T-helper 1 cell treated with Interleukin-12 subunit alpha and Interleukin-12 subunit beta and Interleukin-4 antibody, amounts not matched to agents 30 μg/mL and 1 μg/mL, for 36 hours (primary cell): ENCODE data around the gene NTM.
"Not testable (repeated sequence)": the region's sequence is repeated elsewhere in the genome, so short reads cannot be mapped to it uniquely, and the experiment has no call there.

ENCODE experiments used
- H3K27ac Mint-ChIP-seq: one replicate; pipeline ENCODE4 v1.8.0; 2021; ENCODE audit warnings: mild to moderate bottlenecking, mixed read lengths
- H3K27me3 Mint-ChIP-seq: one replicate; pipeline ENCODE4 v1.8.0; 2021; ENCODE audit warnings: low read depth, mixed read lengths
- H3K36me3 Mint-ChIP-seq: one replicate; pipeline ENCODE4 v1.8.0; 2021; ENCODE audit warnings: low read depth, mixed read lengths
- H3K4me1 Mint-ChIP-seq: one replicate; pipeline ENCODE4 v1.8.0; 2021; ENCODE audit warnings: low read depth, mixed read lengths
- H3K4me3 Mint-ChIP-seq: one replicate; pipeline ENCODE4 v1.8.0; 2021; ENCODE audit warnings: mild to moderate bottlenecking, moderate library complexity, mixed read lengths
- H3K9me3 Mint-ChIP-seq: one replicate; pipeline ENCODE4 v1.8.0; 2021; ENCODE audit warnings: mixed read lengths

The NTM gene

GRCh38 chr11:132068556-132068955, 698.1 kb downstream of the NTM start:
- H3K27me3 Mint-ChIP-seq = no peaks in the 10 kb centered on the region

GRCh38 chr11:132069593-132069992, 699.2 kb downstream of the NTM start:
- H3K27me3 Mint-ChIP-seq, H3K27ac Mint-ChIP-seq, H3K9me3 Mint-ChIP-seq, H3K36me3 Mint-ChIP-seq, H3K4me1 Mint-ChIP-seq, H3K4me3 Mint-ChIP-seq: not testable (repeated sequence)

More at GRCh38 chr11:132068556-132068955, 698.1 kb downstream of the NTM start:
- H3K36me3 Mint-ChIP-seq = no peaks in the 10 kb centered on the region
- peaks cover 11% of the 10 kb centered on the region for H3K9me3 Mint-ChIP-seq
- no peaks in the 10 kb centered on the region for H3K4me1 Mint-ChIP-seq
- H3K27ac Mint-ChIP-seq = no peak overlapping the region
- H3K4me3 Mint-ChIP-seq = no peak overlapping the region

DNA sequence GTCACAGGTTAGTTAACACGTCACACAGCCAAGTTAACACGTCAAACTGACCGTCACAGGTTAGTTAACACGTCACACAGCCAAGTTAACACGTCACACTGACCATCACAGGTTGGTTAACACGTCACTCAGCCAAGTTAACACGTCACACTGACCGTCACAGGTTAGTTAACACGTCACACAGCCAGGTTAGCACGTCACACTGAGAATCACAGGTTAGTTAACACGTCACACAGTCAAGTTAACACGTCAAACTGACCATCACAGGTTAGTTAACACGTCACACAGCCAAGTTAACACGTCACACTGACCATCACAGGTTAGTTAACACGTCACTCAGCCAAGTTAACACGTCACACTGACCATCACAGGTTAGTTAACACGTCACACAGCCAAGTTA, 700.5 kb downstream of the NTM start:
- H3K27ac Mint-ChIP-seq, H3K4me1 Mint-ChIP-seq, H3K4me3 Mint-ChIP-seq, H3K27me3 Mint-ChIP-seq, H3K9me3 Mint-ChIP-seq, H3K36me3 Mint-ChIP-seq: not testable (repeated sequence)

DNA sequence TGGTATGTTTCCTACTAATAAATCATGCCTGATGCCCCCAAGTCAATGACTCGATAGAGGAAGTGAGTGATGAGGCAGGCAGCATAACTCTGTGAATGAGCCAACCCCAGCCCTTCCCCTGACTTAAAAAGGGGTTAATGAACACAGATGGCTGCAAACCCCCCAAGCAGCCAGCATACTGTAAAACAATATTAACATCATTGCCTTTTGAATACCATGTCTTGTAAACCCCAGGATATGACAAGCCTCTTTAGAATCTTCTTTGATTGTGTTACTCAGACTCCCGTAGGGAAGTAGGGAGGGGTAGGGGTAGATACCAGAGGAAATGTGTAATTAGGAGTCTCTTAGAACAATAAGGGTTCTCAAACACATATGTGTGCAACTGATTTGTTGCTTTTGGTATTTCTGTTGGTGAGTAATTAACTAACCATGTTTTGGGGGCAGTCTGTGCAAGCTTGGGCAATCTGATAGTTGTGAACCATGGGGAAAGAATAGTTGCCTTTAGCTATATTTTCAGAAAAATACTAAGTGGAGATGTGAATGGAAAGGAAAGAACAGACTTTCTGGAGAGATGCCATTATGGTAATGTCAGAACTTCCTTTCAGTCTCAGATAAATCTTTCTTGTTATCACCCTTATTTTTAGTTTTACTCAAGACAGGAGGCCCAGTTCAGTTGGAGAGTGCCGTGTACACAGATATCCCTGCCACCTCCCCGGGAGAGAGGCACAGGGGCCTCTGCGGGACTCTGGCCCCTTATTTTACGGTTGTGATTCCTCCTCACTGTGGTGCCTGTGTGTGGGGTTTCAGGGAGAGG, 701.8 kb downstream of the NTM start:
- Mint-ChIP-seq H3K4me3 (no peak overlapping the region), H3K27ac (no peak overlapping the region), H3K4me1 (no peaks in the 10 kb centered on the region), H3K9me3 (peaks cover 5% of the 10 kb centered on the region), H3K36me3 (no peaks in the 10 kb centered on the region), H3K27me3 (no peaks in the 10 kb centered on the region)

- no peak overlapping the region for H3K27ac Mint-ChIP-seq
- no peaks in the 10 kb centered on the region for H3K36me3 Mint-ChIP-seq
- peaks cover 4% of the 10 kb centered on the region for H3K9me3 Mint-ChIP-seq
- no peaks in the 10 kb centered on the region for H3K4me1 Mint-ChIP-seq
- H3K27me3 Mint-ChIP-seq = no peaks in the 10 kb centered on the region
- no peak overlapping the region for H3K4me3 Mint-ChIP-seq
Measured at GRCh38 chr11:132072858-132073211, 702.4 kb downstream of the NTM start.

DNA sequence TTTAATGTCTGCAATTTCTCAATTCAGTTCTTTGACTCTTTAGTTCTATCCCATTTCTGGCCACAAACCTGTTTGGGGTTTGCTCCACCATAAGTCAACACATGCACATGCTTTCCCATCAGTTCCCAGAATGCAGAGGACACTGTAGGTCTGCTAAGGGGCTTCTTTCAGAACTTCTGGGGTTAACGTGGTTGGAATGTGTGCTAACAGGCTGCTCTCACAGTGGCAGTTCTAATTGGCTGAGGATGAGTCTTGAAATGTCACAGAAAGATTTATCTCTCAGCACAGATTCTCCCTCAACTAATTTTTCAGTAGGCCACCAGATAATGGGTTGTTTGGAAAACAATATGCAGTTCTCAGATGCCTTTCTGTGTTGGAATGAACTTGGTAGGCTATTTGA, 703.4 kb downstream of the NTM start:
- no peaks in the 10 kb centered on the region for H3K4me1 Mint-ChIP-seq
- no peaks in the 10 kb centered on the region for H3K36me3 Mint-ChIP-seq
- H3K9me3 Mint-ChIP-seq = peaks cover 2% of the 10 kb centered on the region
- no peaks in the 10 kb centered on the region for H3K27me3 Mint-ChIP-seq
- H3K4me3 Mint-ChIP-seq = no peak overlapping the region
- no peak overlapping the region for H3K27ac Mint-ChIP-seq

DNA sequence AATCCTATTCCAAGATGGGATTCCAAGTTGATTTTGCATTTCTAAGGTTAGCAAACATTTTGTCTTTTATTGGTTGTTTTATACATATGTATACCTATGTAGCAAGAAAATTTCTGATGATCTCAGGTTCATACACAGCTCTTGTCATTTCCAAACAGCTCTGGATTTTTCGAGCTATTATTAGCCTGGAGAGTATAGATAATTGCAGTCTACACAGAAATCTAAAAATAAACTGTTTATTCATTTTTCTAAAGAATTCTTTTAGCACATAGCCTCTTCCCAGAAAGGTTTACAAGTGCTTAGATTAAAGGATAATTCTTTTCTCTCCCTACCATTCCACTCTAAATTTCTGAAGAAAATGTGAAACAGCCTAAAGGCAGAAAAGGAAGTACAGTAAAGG, 705.0 kb downstream of the NTM start:
- no peaks in the 10 kb centered on the region for H3K27me3 Mint-ChIP-seq
- H3K27ac Mint-ChIP-seq = no peak overlapping the region
- H3K4me1 Mint-ChIP-seq = no peaks in the 10 kb centered on the region
- H3K4me3 Mint-ChIP-seq = no peak overlapping the region
- H3K9me3 Mint-ChIP-seq = peaks cover 2% of the 10 kb centered on the region
- no peaks in the 10 kb centered on the region for H3K36me3 Mint-ChIP-seq

DNA sequence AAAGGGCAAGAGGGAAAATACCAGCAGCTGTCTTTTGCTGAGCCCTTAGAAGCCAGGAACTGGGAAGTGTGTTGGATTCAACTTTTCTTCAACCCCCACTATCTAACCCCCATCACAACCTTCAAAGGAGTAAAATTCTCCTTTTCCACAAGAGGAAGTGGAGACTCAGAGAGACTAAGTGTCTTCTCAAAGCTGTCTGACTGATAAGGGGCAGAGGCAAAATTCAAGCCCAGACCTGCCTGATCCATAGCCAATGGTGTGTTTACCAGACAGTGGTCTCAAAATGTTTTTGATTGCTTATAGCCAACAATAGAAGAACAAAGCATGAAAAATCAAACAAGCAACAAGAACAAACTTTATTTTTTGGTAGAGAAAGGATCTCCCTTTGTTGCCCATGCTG, 707.0 kb downstream of the NTM start:
- H3K4me3 Mint-ChIP-seq = no peak overlapping the region
- no peak overlapping the region for H3K27ac Mint-ChIP-seq
- H3K9me3 Mint-ChIP-seq = peaks cover 2% of the 10 kb centered on the region
- no peaks in the 10 kb centered on the region for H3K4me1 Mint-ChIP-seq
- no peaks in the 10 kb centered on the region for H3K27me3 Mint-ChIP-seq
- H3K36me3 Mint-ChIP-seq = no peaks in the 10 kb centered on the region

DNA sequence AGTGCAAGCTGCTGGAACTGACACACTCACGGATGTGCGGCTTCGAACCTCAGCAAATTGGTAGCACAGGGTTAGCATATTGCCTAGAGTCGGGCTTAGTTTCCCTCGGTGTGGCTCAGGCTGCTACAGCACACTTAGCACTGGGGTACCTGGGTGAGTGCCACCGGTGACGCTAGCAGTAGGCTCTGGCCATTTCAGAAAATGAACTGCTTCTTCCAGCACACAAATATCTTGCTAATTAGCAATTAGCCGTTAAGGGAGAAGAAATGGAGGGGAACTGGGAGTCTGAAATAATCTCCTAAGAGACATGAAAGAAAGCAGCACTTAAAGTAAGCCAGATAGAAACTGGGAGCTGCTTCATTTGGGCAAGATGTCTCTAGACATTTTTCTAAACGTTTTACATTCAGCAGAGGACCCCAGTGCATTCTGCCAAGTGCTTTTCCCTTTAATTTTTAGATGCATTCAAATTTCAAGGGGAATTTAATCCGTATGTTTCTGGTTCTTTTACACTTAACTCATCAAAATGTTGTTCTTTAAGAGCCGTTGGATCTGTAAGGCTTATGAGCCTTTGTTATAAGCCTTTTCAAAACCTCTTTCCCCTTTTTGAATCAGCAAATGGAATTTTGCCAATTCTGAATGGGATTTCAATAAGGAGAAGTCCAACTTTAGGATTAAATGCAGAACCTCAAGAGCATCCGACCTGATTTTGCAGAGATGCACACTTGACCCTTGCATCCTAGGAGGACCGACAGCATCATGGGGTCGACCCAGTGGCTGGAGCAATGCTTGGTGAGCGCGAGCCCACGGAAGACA, 708.1 kb downstream of the NTM start:
- no peaks in the 10 kb centered on the region for H3K27me3 Mint-ChIP-seq
- no peak overlapping the region for H3K27ac Mint-ChIP-seq
- no peaks in the 10 kb centered on the region for H3K36me3 Mint-ChIP-seq
- H3K4me1 Mint-ChIP-seq = no peaks in the 10 kb centered on the region
- H3K4me3 Mint-ChIP-seq = no peak overlapping the region
- peaks cover 2% of the 10 kb centered on the region for H3K9me3 Mint-ChIP-seq

- H3K9me3 Mint-ChIP-seq = peaks cover 2% of the 10 kb centered on the region
- no peak overlapping the region for H3K4me3 Mint-ChIP-seq
- H3K4me1 Mint-ChIP-seq = no peaks in the 10 kb centered on the region
- no peak overlapping the region for H3K27ac Mint-ChIP-seq
- H3K27me3 Mint-ChIP-seq = no peaks in the 10 kb centered on the region
- H3K36me3 Mint-ChIP-seq = no peaks in the 10 kb centered on the region
Measured at GRCh38 chr11:132080127-132080526, 709.7 kb downstream of the NTM start.

DNA sequence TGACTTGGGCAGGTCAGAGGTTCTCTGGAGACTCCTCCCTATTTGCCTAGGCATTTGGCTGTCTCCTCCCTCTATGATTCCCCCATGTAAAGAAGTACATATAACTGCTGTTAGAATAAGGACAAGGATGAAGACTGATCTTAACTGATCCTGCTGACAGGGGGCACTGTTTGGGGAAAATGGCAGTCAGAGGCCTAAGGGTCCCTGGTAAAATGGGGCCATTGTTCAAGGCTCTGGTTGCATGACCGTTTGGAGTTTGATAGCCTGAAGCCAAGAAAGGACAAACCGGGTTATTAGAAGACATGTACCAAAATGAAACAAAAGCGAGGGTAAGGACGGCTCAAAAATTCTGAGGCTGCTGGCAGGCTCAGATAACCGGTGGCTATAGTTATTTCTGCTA, 712.2 kb downstream of the NTM start:
- Mint-ChIP-seq H3K27ac (no peak overlapping the region), H3K9me3 (peaks cover 8% of the 10 kb centered on the region), H3K36me3 (no peaks in the 10 kb centered on the region), H3K4me3 (no peak overlapping the region), H3K27me3 (no peaks in the 10 kb centered on the region), H3K4me1 (no peaks in the 10 kb centered on the region)

GRCh38 chr11:132084433-132084832, 714.0 kb downstream of the NTM start:
- Mint-ChIP-seq H3K36me3 (no peaks in the 10 kb centered on the region), H3K4me1 (no peaks in the 10 kb centered on the region), H3K27ac (no peak overlapping the region), H3K9me3 (peaks cover 8% of the 10 kb centered on the region), H3K27me3 (no peaks in the 10 kb centered on the region), H3K4me3 (no peak overlapping the region)

DNA sequence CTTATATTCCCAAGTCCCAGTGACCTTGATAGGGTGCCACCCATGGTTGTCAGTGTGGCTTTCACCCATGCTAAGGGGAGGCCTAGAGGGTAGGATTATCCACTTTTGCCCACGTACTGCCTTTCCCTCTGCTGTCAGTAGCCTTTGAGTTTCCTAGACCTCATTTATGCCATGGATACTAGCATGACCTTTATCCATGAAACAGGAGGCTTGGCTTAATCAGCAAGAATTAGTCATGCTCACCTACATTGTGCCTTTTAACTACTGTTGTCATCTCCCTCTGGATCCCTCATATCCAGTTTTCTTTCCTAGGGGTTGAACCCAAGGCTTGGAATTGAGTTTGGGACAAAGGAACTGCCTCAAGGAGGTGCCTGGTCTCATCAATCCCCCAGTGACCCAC, 716.7 kb downstream of the NTM start:
- Mint-ChIP-seq H3K4me1 (no peaks in the 10 kb centered on the region), H3K27me3 (no peaks in the 10 kb centered on the region), H3K36me3 (no peaks in the 10 kb centered on the region), H3K9me3 (peaks cover 14% of the 10 kb centered on the region), H3K4me3 (no peak overlapping the region), H3K27ac (no peak overlapping the region)

- Mint-ChIP-seq H3K36me3 (no peaks in the 10 kb centered on the region), H3K4me1 (no peaks in the 10 kb centered on the region), H3K27me3 (no peaks in the 10 kb centered on the region), H3K9me3 (peaks cover 14% of the 10 kb centered on the region), H3K4me3 (no peak overlapping the region), H3K27ac (no peak overlapping the region)
Measured at GRCh38 chr11:132088551-132088950, 718.1 kb downstream of the NTM start.

- H3K4me3 Mint-ChIP-seq = no peak overlapping the region
- H3K27ac Mint-ChIP-seq = no peak overlapping the region
- no peaks in the 10 kb centered on the region for H3K36me3 Mint-ChIP-seq
- no peaks in the 10 kb centered on the region for H3K4me1 Mint-ChIP-seq
- peaks cover 6% of the 10 kb centered on the region for H3K9me3 Mint-ChIP-seq
- H3K27me3 Mint-ChIP-seq = no peaks in the 10 kb centered on the region
Measured at GRCh38 chr11:132093536-132094259, 723.3 kb downstream of the NTM start.
